B cell (primary cell): ENCODE results near the gene ARHGEF19. TPM values are rescaled to one million over a fixed set of nuclear protein-coding genes. Genes with fewer than 3 reads are reported as not detected.

Experiments
- ATAC-seq: fragments of 200-7000 bp; cut with Tn5 transposase; one replicate; pipeline ENCODE4 v1.10.0; 2021; ENCODE audit warnings: low read depth, mild to moderate bottlenecking, moderate number of reproducible peaks, moderate library complexity
- CTCF ChIA-PET: fragments of 350-600 bp; sonication (Branson Sonifier 250); formaldehyde crosslinking; loops from one replicate; lab custom pipeline; 2021; ENCODE audit warnings: antibody characterized with exemption, inconsistent platforms; lab: Charles Lee
- POLR2A ChIA-PET: fragments of 350-600 bp; sonication (Branson Sonifier 250); formaldehyde crosslinking; loops from one replicate; lab custom pipeline; 2021; ENCODE audit warnings: antibody characterized with exemption; lab: Charles Lee
- DNase-seq: peaks from one replicate; pipeline ENCODE4 v3.0.0; 2013
- H2AFZ ChIP-seq: 2 replicates; pipeline ENCODE4 v1.6.1; 2012; ENCODE audit warnings: mild to moderate bottlenecking, low read depth, low read length; ENCODE audit not compliant: insufficient read depth, poor library complexity, severe bottlenecking
- H3K27ac ChIP-seq, 2 donors: 1 replicate in 1 of 2; 2 replicates in 1 of 2; pipeline ENCODE4 v1.5.1; 2012 to 2013; ENCODE audit warnings: low read length in 2 of 2, mild to moderate bottlenecking in 2 of 2, moderate library complexity in 1 of 2
- H3K27me3 ChIP-seq, 4 experiments: fragments of 200-600 bp in 1 of 4; sonication (generic) in 1 of 4; replicated peaks in 1 of 4; 1 replicate in 2 of 4; 2 replicates in 2 of 4; pipeline versions ENCODE4 v1.6.1 to v1.7.0; 2013 to 2016; ENCODE audit warnings: low read length in 3 of 4, mild to moderate bottlenecking in 2 of 4, mixed read lengths in 1 of 4, moderate library complexity in 1 of 4; ENCODE audit not compliant: insufficient read depth in 4 of 4, control insufficient read depth in 3 of 4; ENCODE audit errors: control extremely low read depth in 1 of 4
- H3K36me3 ChIP-seq, 2 experiments: replicated peaks in 1 of 2; 1 replicate in 1 of 2; 2 replicates in 1 of 2; pipeline versions ENCODE4 v1.6.1 to v1.7.1; 2013; ENCODE audit warnings: low read length in 1 of 2; ENCODE audit not compliant: insufficient read depth in 2 of 2, control insufficient read depth in 1 of 2; ENCODE audit errors: control extremely low read depth in 1 of 2, extremely low read depth in 1 of 2
- H3K4me1 ChIP-seq, 2 donors: fragments of 200-600 bp in 1 of 2; sonication (generic) in 1 of 2; 1 replicate in 1 of 2; 2 replicates in 1 of 2; pipeline versions ENCODE4 v1.5.1 to v1.6.1; 2013 to 2017; ENCODE audit warnings: low read length in 2 of 2; ENCODE audit not compliant: control insufficient read depth in 2 of 2, insufficient read depth in 2 of 2
- H3K4me2 ChIP-seq: replicated peaks from 2 replicates; pipeline ENCODE3; 2012; ENCODE audit warnings: mild to moderate bottlenecking, low read depth, low read length; ENCODE audit not compliant: poor library complexity, severe bottlenecking
- H3K4me3 ChIP-seq, 5 experiments: fragments of 200-600 bp in 1 of 5; sonication (generic) in 1 of 5; 1 replicate in 3 of 5; 2 replicates in 2 of 5; pipeline versions ENCODE4 v1.5.1 to v1.7.0; 2011 to 2016; ENCODE audit warnings: low read length in 4 of 5, mild to moderate bottlenecking in 4 of 5, low read depth in 2 of 5, control low read depth in 1 of 5, moderate library complexity in 1 of 5; ENCODE audit not compliant: insufficient read depth in 1 of 5; ENCODE audit errors: control extremely low read depth in 1 of 5, extremely low read depth in 1 of 5
- H3K79me2 ChIP-seq: fragments of 200-600 bp; sonication (generic); one replicate; pipeline ENCODE4 v1.6.0; 2016; ENCODE audit warnings: low read length; ENCODE audit not compliant: control insufficient read depth, insufficient read depth
- H3K9ac ChIP-seq: fragments of 200-600 bp; sonication (generic); 2 replicates; pipeline ENCODE4 v1.6.1; 2017; ENCODE audit warnings: mild to moderate bottlenecking, low read length, moderate library complexity
- H3K9me3 ChIP-seq, 3 donors: one replicate each; pipeline versions ENCODE4 v1.6.1 to v1.7.1; 2013; ENCODE audit warnings: low read length in 2 of 3; ENCODE audit not compliant: control insufficient read depth in 2 of 3, insufficient read depth in 1 of 3; ENCODE audit errors: control extremely low read depth in 1 of 3
- H4K20me1 ChIP-seq: 2 replicates; pipeline ENCODE4 v1.6.0; 2012; ENCODE audit warnings: mild to moderate bottlenecking, low read length; ENCODE audit not compliant: insufficient read depth, control insufficient read depth, poor library complexity, severe bottlenecking
- H3K27ac Mint-ChIP-seq: one replicate; pipeline ENCODE4 v1.8.0; 2021; ENCODE audit warnings: mixed read lengths
- H3K27me3 Mint-ChIP-seq: one replicate; pipeline ENCODE4 v1.8.0; 2021; ENCODE audit warnings: mixed read lengths
- H3K4me1 Mint-ChIP-seq: one replicate; pipeline ENCODE4 v1.8.0; 2021; ENCODE audit warnings: mixed read lengths
- H3K4me3 Mint-ChIP-seq: one replicate; pipeline ENCODE4 v1.8.0; 2021; ENCODE audit warnings: mixed read lengths
- H3K9me3 Mint-ChIP-seq: one replicate; pipeline ENCODE4 v1.8.0; 2022; ENCODE audit warnings: mixed read lengths; ENCODE audit not compliant: insufficient read depth
- EZH2 ChIP-seq: IDR thresholded peaks from 2 replicates; pipeline ENCODE4 v1.6.1; 2012; ENCODE audit warnings: borderline replicate concordance, low read depth, mild to moderate bottlenecking, moderate library complexity, low read length; ENCODE audit not compliant: insufficient read depth, poor library complexity, severe bottlenecking
- WGBS: methylation state at CpG from one replicate; pipeline ENCODE4 v1.1.5; 2013; ENCODE audit warnings: missing lambda C conversion rate; ENCODE audit not compliant: insufficient coverage; 5-methylcytosine and 5-hydroxymethylcytosine counted together
- intact Hi-C: fragments of 100-400 bp; cut with micrococcal nuclease; formaldehyde crosslinking; loops from one replicate; pipeline ENCODE4 v1.10.0; 2022
- polyA plus RNA-seq: library from polyadenylated mRNA; depleted of rRNA; stranded (reverse); fragments of >200 nt; gene quantifications from 2 replicates; pipeline ENCODE4 v1.2.3, GENCODE V29; 2012
- total RNA-seq, 2 donors: library from RNA; stranded (reverse); fragments of 120-200 nt in 1 of 2; gene quantifications; 1 replicate in 1 of 2; 2 replicates in 1 of 2; pipeline versions ENCODE4 v1.2.3 to v1.2.4, GENCODE V29; 2013 to 2022
- TF ChIP-seq, protein P1 (sequence below): fragments of 200-600 bp; IDR thresholded peaks from one replicate; pipeline ENCODE4 v1.8.0; 2022; ENCODE audit warnings: antibody characterized with exemption, mild to moderate bottlenecking

The ARHGEF19 gene
- total and polyA plus RNA-seq, 2 donors (not counting 1 experiment from before 2014, with no cell fraction given): 13.9 to 20.9 TPM

DNA sequence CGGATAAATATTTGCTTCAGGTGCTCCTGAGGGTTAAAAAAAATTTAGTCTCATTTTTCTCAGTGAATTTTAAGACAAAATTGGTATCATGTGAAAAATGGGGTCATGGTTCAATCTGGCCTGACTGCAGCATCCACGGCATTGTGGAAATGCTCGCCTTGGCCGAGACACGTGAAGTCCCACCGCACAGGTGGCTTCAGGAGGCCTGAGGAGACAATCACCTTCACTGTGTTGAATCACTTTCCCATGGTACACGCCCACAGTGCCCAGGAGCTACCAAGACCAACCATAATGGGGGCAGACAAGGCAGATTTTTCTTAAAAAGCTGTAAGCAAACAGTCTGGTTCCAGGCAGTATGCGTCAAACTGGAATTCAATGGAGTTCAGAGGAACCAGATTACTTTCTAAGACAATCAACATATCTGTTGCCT lies 35.6 kb upstream of the ARHGEF19 start:
- intact Hi-C loops: no loop called here
- ChIA-PET POLR2A (interaction anchor here (0.7 kb wide), 1 partner anchor 108 kb away, joined by 3 read pairs; no protein-coding TSS in a partner anchor), CTCF (interaction anchor here (0.8 to 2.1 kb wide), 8 partner anchors 8 to 177 kb away, joined by 3 to 9 read pairs (median 4); partner anchors contain the start of gene CPLANE2)
- Histone ChIP-seq H3K4me1 (peaks cover 14 to 17% of the 10 kb centered on the region in 2 donors), H3K36me3 (peaks cover 2 to 32% of the 10 kb centered on the region in 2 experiments), H3K27ac (peak overlapping the region in 1 of 2 donors; percentile 68), H3K4me3 (no peak overlapping the region), H4K20me1 (no peaks in the 10 kb centered on the region), H3K9me3 (no peaks in the 10 kb centered on the region), H3K4me2 (no peak overlapping the region), H2AFZ (no peak overlapping the region), H3K79me2 (no peaks in the 10 kb centered on the region), H3K9ac (no peak overlapping the region), H3K27me3 (no peaks in the 10 kb centered on the region)
- ATAC-seq (no peak), DNase-seq (no peak)
- Mint-ChIP-seq H3K4me3 (no peak overlapping the region), H3K27ac (no peak overlapping the region), H3K27me3 (no peaks in the 10 kb centered on the region), H3K9me3 (no peaks in the 10 kb centered on the region), H3K4me1 (peaks cover 21% of the 10 kb centered on the region)
- TF ChIP-seq, protein P1, sequence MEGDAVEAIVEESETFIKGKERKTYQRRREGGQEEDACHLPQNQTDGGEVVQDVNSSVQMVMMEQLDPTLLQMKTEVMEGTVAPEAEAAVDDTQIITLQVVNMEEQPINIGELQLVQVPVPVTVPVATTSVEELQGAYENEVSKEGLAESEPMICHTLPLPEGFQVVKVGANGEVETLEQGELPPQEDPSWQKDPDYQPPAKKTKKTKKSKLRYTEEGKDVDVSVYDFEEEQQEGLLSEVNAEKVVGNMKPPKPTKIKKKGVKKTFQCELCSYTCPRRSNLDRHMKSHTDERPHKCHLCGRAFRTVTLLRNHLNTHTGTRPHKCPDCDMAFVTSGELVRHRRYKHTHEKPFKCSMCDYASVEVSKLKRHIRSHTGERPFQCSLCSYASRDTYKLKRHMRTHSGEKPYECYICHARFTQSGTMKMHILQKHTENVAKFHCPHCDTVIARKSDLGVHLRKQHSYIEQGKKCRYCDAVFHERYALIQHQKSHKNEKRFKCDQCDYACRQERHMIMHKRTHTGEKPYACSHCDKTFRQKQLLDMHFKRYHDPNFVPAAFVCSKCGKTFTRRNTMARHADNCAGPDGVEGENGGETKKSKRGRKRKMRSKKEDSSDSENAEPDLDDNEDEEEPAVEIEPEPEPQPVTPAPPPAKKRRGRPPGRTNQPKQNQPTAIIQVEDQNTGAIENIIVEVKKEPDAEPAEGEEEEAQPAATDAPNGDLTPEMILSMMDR: no peak
- TF ChIP-seq EZH2: no peak
- WGBS: 100% methylated on average over 6 of the region's 8 CpGs

DNA sequence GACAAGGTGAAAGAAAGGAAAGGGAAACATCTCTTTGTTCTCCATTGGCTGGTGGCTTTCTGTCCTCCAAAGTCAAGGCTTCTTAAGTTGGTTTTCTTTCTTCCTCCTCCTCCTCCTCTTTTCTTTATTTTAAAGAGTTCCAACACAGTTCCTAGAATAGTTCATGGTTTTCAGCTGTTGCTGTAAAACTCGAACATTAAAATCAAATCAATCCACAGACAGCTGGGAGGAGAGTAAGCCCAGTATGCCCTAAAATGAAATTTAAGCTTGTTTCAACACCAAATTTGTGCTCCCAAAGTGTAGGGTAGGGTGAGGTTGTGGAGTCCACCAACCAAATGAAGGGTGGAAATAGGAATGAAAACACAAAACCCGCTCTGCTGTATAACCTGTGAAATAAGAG lies 35.0 kb upstream of the ARHGEF19 start:
- no peaks in the 10 kb centered on the region for H3K9me3 ChIP-seq
- H3K4me1 ChIP-seq: peaks cover 14 to 17% of the 10 kb centered on the region in 2 donors
- 92% methylated on average over 1 of the region's 2 CpGs for WGBS
- Mint-ChIP-seq H3K4me1 (peaks cover 21% of the 10 kb centered on the region), H3K9me3 (no peaks in the 10 kb centered on the region), H3K27me3 (no peaks in the 10 kb centered on the region), H3K4me3 (no peak overlapping the region), H3K27ac (no peak overlapping the region)
- TF ChIP-seq, protein P1: no peak
- no peak for TF ChIP-seq EZH2
- no peak for ATAC-seq
- no peak overlapping the region for H2AFZ ChIP-seq
- no peaks in the 10 kb centered on the region for H4K20me1 ChIP-seq
- H3K36me3 ChIP-seq: peaks cover 2 to 27% of the 10 kb centered on the region in 2 experiments
- H3K4me3 ChIP-seq: no peak overlapping the region
- H3K9ac ChIP-seq: no peak overlapping the region
- no peaks in the 10 kb centered on the region for H3K27me3 ChIP-seq
- CTCF ChIA-PET: interaction anchor here (0.8 to 2.1 kb wide), 8 partner anchors 9 to 176 kb away, joined by 3 to 9 read pairs (median 4); partner anchors contain the start of gene CPLANE2
- intact Hi-C loops: no loop called here
- no peak overlapping the region for H3K4me2 ChIP-seq
- DNase-seq: no peak
- no peak overlapping the region for H3K27ac ChIP-seq
- POLR2A ChIA-PET: interaction anchor here (0.7 kb wide), 1 partner anchor 109 kb away, joined by 3 read pairs; no protein-coding TSS in a partner anchor
- H3K79me2 ChIP-seq: no peaks in the 10 kb centered on the region
